Germinal center (tissue), 1 donor: ENCODE data around the gene RPRD1B.
"Not testable (repeated sequence)": the region's sequence is repeated elsewhere in the genome, so short reads cannot be mapped to it uniquely, and the experiment has no call there.

Experiments used
- DNase-seq: peaks from one replicate; pipeline ENCODE4 v3.0.0; 2012; ENCODE audit warnings: mixed read lengths, low spot score

Gene RPRD1B

DNA sequence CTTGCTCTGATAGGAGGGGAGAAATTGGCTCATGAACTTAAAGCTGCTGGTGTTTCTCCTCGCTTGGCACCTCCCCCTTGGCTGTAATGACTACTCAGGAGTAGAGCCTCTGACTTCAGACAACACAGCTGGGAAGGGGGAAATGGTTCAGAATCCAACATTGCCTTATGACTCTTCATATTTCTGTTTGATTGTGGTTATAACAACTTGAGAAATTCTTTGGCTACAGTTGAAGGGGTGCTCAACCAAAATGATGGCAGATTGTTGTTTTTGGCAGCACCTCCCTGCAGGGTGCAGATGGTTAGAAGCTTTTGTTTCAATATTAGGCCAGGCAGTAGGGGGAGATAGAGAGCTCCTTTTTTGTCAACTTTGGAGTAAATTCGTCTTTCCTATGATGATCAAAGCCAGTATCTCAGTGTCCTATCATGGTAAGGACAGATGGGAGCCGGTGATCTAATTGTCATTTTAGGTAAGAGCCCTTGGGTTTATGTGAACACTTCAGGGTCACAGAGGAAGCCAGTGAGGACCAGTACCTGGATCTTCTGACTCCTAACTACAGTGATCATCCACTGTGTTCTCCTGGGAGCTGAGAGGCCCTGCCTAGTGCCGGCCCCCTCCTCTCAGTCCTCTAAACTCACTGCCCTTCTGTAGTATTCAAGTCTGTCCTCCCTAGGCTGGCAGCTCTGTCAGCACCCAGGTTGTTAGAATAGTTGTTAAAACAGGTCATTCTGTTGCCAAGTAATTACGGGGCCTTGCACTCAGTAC, 39.9 kb downstream of the RPRD1B start:
- DNase-seq, result peak; percentile 54

GRCh38 chr20:38075161-38075998, 41.8 kb downstream of the RPRD1B start:
- DNase-seq, result no peak

GRCh38 chr20:38076548-38076947, 43.0 kb downstream of the RPRD1B start:
- DNase-seq, result peak; percentile 70

- DNase-seq, result no peak
These were observed 44.5 kb downstream of the RPRD1B start for GRCh38 chr20:38078084-38078483.

DNA sequence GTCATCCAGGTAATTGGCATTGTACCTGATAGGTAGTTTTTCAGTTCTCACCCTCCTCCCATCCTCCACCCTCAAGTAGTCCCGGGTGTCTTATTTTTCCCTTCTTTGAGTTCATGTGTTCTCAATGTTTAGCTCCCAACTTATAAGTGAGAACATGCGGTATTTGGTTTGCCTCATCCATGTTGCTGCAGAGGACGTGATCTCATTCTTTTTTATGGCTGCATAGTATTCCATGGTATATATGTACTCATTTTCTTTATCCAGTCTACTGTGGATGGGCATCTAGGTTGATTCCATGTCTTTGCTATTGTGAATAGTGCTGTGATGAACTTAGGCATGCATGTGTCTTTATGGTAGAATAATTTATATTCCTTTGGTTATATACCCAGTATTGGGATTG, 45.8 kb downstream of the RPRD1B start:
- DNase-seq, result no peak

GRCh38 chr20:38081575-38081974, 48.0 kb downstream of the RPRD1B start:
- DNase-seq, result no peak

DNA sequence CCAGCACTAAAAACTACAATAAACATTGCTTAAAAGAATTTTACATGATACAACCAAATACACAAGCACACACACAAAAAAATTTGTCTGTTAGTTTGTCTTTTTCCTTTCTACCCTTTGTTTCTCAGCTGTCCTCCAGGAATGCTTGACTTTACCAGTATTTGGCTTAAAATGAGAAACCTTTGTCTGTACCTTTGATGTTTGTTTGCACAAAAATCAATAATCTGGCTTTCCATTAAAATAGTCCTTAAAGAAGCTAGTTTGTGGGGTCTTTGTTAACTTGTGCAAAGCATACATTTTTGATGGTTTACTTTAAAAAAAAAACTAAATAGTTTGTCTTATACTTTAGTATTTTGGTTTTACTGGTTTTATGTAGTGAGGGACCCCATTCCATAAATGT, 49.3 kb downstream of the RPRD1B start:
- DNase-seq, result no peak

DNA sequence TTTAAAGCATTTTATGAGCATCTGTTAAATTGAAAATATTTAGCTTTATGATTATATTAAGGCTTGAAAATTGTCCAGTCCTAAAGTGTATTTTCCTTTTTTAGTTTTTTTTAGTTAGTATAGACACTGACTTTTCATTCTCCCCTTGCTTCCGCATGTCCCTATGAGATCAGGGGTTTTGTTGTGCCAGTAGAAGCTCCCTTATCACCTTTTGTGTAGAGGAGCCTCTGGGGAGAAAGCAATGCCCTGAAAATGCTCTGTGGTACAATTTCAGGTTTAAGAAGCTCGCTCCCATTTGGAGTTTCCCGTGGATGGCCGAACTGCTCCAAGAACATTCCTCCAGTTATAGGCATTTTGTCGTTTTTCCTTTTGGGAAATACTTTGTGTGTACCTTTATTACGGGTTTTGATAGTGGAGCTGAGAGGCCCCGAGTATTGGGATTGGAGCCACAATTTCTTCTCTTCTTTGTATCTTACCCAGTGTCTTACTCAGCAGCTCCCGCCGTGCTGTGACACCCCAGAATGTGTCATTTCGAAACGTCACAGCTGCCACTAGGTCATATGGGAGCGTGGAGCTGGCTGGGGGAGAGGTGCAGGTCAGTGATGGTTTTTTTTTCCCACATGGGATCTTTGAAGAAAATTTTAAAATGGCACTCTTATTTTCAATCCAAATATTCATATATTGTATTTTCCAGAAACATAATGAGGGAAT, 49.9 kb downstream of the RPRD1B start:
- DNase-seq, result no peak

GRCh38 chr20:38084425-38084951, 50.9 kb downstream of the RPRD1B start:
- no peak for DNase-seq

DNA sequence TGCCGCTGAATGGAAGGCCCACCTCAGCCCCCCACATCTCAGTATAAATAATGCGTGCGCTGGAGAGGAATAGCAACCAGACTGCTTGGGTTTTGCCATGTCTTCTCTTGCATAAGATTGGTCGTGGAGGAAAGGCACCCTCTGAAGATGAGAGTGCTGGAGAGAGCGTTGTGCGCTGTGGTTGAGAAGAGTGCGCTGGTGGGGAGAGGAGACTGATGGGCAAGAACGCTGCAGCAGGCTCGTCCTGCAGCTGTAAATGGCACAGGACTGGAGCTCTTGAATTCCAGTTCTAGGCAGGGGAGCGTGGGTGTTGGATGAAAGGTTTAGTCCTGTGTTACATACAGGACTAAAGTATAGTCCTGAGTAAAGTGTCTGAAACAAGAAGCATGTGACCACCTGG, 51.5 kb downstream of the RPRD1B start:
- DNase-seq, result no peak

- DNase-seq, result no peak
These were observed 56.0 kb downstream of the RPRD1B start for GRCh38 chr20:38089500-38089899.

GRCh38 chr20:38090061-38090460, 56.5 kb downstream of the RPRD1B start:
- DNase-seq, result no peak

GRCh38 chr20:38091441-38092216, 58.1 kb downstream of the RPRD1B start:
- peak; percentile 30 for DNase-seq

DNA sequence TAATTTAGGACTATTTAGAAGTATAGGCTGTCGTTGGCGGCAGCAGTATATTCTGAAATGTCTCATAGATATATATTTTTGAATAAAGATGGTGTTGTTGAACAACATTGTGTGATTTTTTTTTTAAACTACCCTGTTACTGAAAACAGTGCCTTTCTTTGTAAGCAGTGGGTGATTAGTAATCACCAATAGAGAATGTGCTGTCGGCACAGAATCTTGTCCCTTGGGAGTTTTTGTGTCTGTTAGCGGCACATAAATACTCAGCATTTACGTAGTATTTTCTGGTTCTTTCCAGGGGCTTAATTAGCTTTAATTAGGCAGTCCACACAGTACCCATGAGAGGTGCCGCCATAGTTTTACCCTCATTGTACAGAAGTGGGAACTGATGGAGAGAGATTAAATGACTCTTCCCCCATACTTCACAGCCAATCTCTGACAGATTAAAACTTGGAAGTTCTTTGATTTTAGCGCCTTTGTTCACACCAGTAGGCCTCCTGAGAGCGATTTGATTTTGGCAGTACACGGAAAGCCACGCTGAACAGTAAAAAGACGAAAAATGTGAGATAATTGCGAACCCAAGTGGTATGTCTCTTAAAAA, 58.8 kb downstream of the RPRD1B start:
- DNase-seq, result peak; percentile 20

DNA sequence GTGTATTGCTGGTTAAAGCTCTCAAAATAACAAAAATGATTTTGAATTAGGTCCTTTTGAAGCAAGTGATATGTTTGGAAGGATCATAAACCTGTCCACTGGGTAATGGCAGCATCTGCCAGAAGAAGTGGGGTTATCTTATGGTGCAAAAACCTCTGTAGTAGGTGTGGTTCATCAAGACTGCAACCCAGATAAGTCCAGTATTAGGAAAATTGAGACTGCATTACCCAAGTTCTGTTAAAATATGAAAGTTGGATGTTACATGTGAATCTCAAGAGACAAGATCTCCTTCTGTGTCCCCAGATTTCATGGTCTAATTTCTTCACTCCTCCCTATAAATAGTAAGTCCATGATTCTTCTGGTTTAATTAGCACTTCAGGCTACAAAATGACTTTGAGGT, 59.4 kb downstream of the RPRD1B start:
- no peak for DNase-seq

DNA sequence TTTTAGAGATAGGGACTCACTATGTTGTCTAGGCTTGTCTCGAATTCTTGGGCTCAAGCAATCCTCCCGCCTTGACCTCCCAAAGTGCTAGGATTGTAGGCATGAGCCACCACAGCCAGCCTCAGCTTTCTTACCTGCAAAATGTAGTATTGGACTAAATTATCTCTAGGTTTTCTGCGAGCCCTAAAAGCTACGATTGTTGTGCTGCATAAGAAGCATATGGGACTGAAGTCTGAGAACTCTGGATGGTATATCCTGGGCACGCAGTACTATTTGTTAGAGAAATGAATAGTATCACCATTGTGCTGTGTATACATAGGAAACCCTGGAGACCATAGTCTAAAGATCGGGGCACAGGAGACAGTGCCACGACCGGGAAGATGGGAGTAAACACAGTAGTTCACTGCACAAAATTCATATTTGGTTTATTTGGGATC, 60.1 kb downstream of the RPRD1B start:
- DNase-seq, result no peak

- peak; percentile 67 for DNase-seq
These were observed 60.9 kb downstream of the RPRD1B start for GRCh38 chr20:38094373-38094891.

DNA sequence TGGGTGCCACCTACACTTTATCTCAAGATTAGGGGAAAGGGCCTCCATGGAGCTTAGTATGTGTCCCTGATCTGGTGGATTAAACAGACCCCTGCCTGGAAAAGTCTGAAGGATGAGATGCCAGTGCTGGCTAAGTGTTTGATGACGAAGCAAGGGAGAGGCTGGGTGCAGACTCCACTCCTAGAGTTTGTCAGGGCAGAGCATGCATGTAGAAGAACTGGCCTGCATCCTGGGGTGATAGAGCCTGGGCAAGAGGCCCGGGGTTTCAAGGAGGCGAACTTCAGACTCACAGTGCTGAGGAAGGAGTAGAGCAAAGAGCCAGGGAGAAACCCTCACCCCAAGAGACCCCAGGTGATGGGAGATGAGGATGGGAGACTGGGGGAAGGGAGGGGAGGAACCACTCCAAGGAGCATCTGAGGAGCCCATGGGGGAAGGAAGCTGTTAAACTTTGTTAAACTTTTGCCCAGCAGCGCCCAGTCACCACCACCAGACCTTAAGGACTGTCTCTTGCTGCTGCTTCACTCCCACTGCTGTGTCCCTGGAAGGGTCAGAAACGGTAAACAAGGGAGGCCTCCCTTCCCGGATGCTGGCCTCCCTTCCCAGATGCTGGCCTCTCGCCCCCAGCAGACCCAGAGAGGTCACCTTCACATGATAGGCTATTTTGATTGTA, 61.6 kb downstream of the RPRD1B start:
- DNase-seq, result no peak

- no peak for DNase-seq
These were observed 65.4 kb downstream of the RPRD1B start for GRCh38 chr20:38098952-38099351.

- not testable (repeated sequence) for DNase-seq
These were observed 68.7 kb downstream of the RPRD1B start for GRCh38 chr20:38102206-38102605.
